HG03520 (cell line): ENCODE data around the gene ZDHHC3.

Source experiments
- ATAC-seq: cut with Tn5 transposase; IDR thresholded peaks from one replicate; pipeline ENCODE4 v1.9.1; 2021; ENCODE audit warnings: mild to moderate bottlenecking, moderate library complexity; ENCODE audit not compliant: unreplicated experiment

ZDHHC3 gene

DNA sequence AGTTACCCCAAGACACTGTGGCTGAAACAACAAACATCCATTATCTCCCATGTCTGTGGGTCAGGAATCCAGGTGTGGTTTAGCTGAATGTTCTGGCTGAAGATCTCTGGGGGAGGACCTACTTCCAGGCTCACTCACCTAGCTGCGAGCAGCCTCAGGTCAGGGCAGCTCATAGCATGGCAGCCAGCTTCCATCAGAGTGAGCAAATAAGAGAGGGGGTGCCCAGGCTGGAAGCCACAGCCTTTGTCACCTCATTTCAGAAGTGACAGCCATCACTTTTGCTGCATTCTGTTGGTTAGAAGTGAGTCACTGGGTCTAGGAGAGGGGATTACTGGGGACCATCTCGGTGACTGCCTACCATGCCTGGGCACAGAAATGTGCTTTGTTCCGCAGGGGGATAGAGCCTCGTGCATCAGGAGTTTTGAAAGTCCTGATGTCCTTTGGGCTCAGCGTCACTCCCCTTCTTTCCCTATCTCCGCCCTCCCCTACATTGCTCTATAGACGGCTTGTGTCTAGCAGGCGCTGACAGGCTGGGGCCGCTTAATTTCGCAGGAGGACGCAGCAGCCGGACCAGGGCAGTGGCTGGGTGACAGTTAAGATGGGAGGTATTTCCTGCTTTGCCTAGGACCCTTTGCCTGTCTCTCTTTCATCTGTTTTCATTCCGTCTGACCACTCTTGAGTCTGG, 76.1 kb downstream of the ZDHHC3 start:
- no peak for ATAC-seq

- no peak for ATAC-seq
These were observed 79.5 kb downstream of the ZDHHC3 start for GRCh38 chr3:44896440-44896839.

- no peak for ATAC-seq
These were observed 81.5 kb downstream of the ZDHHC3 start for GRCh38 chr3:44894485-44894884.

GRCh38 chr3:44893097-44893496, 82.9 kb downstream of the ZDHHC3 start:
- no peak for ATAC-seq

GRCh38 chr3:44892689-44893088, 83.3 kb downstream of the ZDHHC3 start:
- ATAC-seq: no peak

GRCh38 chr3:44890852-44891251, 85.1 kb downstream of the ZDHHC3 start:
- ATAC-seq: no peak

DNA sequence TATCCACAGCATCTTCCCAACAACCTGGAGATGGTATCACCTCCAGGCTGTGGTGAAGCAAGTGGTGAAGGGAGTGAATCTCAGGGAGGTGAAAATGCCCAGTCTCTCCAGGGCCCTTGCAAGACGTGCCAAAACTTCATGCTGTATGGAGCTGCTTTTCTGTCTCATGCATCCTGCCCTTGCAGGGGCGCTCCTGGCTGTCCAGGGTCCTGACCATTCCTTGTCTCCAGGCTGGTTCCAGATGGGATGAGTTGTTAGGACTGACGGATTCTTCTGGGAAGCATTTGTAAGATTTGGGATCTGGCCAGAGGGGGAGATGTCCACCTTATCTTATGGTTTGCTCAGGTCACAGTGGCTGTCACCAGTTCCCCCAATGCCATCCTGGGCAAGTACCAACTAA, 85.7 kb downstream of the ZDHHC3 start:
- no peak for ATAC-seq

DNA sequence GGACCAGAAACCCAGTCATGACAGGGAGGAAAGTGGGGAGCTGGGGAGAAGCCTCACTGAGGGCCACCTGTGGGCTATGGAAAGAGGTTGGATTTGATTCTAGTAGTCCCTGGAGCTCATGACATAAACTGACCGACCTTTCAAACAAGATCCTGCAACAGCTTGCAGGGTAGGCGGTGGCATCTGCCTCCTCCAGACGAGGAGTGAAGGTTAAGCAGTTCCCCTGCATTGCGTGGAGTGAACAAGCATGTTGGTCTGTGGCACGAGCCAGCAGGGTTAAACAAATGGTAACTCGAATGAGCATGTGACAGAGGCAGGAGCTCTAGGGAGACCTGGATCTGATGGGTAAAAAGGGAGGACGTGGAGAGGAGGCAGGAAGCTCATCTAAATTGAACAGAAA, 88.9 kb downstream of the ZDHHC3 start:
- ATAC-seq: no peak

- no peak for ATAC-seq
These were observed 89.4 kb downstream of the ZDHHC3 start for GRCh38 chr3:44886561-44886960.

DNA sequence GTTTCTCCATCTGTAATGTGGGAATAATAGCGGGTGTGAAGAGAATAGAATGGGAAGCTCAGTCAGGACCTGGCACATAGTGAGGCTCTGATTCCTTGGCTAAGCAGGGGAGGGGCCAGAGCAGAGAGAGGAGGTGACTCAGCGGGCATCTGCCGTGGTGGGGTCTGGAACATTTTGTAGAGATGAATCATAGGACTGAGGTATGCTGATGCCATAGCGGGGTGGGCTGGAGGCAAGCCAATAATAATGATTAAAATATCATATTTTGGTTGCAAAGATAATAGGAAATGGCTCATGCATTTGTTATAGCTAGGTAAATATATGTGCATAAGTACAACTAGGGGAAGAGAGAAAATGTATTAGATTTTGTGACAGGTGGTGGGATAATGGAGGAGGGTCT, 90.4 kb downstream of the ZDHHC3 start:
- no peak for ATAC-seq

DNA sequence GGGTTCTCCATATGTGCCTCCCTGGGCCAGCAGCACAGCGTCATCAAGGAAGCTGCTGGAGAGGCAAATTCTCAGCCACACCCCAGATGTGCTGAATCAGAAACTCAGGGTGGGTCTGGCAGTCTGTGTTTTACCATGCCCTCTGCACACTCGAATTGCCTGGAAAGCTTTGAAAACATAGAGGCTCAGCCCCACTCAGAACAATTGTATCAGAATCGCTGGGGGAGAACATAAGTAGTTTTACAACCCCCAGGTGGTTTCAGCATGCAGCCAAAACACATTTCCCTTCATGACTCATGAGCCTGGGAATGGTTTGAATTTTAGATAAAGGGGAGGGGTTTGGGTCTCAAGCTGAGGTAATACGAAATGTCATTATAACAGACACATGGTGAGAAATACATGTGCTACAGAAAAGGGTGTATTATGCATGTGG, 92.0 kb downstream of the ZDHHC3 start:
- no peak for ATAC-seq

GRCh38 chr3:44883213-44883955, 92.6 kb downstream of the ZDHHC3 start:
- no peak for ATAC-seq

- ATAC-seq: no peak
These were observed 95.7 kb downstream of the ZDHHC3 start for GRCh38 chr3:44880284-44880683.

GRCh38 chr3:44877333-44877732, 98.6 kb downstream of the ZDHHC3 start:
- ATAC-seq: no peak

DNA sequence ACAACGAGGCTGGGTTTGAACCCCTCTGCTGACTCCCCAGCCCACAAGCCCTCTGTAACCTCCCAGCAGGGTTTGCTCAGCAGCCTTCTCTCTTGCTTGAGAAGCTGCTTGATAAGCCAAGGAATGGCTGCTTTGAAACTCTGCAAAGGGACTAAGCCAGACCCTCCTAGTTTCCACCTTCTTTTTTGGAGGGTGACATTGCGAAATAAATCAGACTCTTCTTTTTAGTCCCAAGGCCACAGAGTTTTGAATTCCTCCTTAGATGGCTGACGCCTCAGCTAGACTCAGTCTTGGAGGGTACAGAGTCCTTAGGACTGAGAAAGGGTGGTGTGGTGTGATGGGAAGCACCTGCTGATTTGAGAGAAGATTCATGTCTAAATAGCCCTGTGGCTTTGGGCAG, 100.4 kb downstream of the ZDHHC3 start:
- no peak for ATAC-seq
